Measurements from ENCODE around the gene LSM6. TPM values are rescaled to one million over a fixed set of nuclear protein-coding genes. Genes with fewer than 3 reads are reported as not detected.

LSM6 gene
- total and polyA plus RNA-seq, 4 donors, result 28.8 to 66.8 (median 43.8) TPM

DNA sequence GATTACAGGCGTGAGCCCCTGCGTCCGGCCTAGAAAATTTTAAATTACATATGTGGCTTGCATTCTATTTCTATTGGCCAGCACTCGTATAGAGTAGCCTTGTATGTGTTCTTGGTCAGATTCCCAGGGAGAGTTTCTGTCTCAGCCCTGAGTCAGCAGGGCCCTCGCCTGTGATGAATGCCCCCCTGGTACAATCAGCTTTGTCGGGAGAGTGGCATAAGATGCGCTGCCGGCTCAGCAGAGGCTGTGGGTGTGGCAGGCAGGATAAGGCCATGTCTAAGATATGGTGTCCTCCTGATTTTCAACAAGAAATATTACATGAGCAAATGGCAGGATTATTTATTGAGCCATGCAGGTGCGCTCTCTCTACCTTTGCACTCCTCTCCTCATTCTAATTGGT, 37.3 kb downstream of the LSM6 start:
- Histone ChIP-seq H3K27me3 (ENCODE audit: control insufficient read depth in 3 of 3, insufficient read depth in 3 of 3, low read length in 2 of 3) (no peaks in the 10 kb centered on the region), H3K27ac (ENCODE audit: low read depth in 1 of 2, low read length in 1 of 2) (no peak overlapping the region), H3K9me3 (ENCODE audit: control insufficient read depth in 4 of 4, insufficient read depth in 3 of 4, low read length in 3 of 4) (no peaks in the 10 kb centered on the region), H3K9ac (ENCODE audit: insufficient read depth in 1 of 2, low read length in 2 of 2) (no peak overlapping the region), H3K4me1 (ENCODE audit: control insufficient read depth in 5 of 5, insufficient read depth in 5 of 5, low read length in 5 of 5) (no peaks in the 10 kb centered on the region), H3K36me3 (ENCODE audit: control insufficient read depth in 4 of 4, insufficient read depth in 4 of 4, low read length in 4 of 4) (no peaks in the 10 kb centered on the region), H3K4me3 (no peak overlapping the region)
- no peak for TF ChIP-seq CTCF (IDR thresholded peaks at IDR 0.05; ENCODE audit: control extremely low read depth, extremely low read depth)
- WGBS, 2 donors, result 95% methylated on average over 9 of the region's 9 CpGs
- no peak for ATAC-seq (ENCODE audit: insufficient read depth, low FRiP score)
- DNase-seq, result no peak

- Histone ChIP-seq H3K27ac (ENCODE audit: low read depth in 1 of 2, low read length in 1 of 2) (no peak within 1 kb of the TSS), H3K4me3 (no peak within 1 kb of the TSS), H3K9me3 (ENCODE audit: control insufficient read depth in 4 of 4, insufficient read depth in 3 of 4, low read length in 3 of 4) (peaks cover 0 to 2% (median 0%) of the 10 kb centered on the region in 4 donors), H3K36me3 (ENCODE audit: control insufficient read depth in 4 of 4, insufficient read depth in 4 of 4, low read length in 4 of 4) (no peaks in the 10 kb centered on the region), H3K27me3 (ENCODE audit: control insufficient read depth in 3 of 3, insufficient read depth in 3 of 3, low read length in 2 of 3) (no peaks in the 10 kb centered on the region), H3K9ac (ENCODE audit: insufficient read depth in 1 of 2, low read length in 2 of 2) (no peak within 1 kb of the TSS), H3K4me1 (ENCODE audit: control insufficient read depth in 5 of 5, insufficient read depth in 5 of 5, low read length in 5 of 5) (no peaks in the 10 kb centered on the region)
- ATAC-seq (ENCODE audit: insufficient read depth, low FRiP score) (no peak), DNase-seq (no peak)
- no peak for TF ChIP-seq CTCF (IDR thresholded peaks at IDR 0.05; ENCODE audit: control extremely low read depth, extremely low read depth)
- WGBS, 2 donors, result 84% methylated on average over 5 of the region's 5 CpGs
Observed at GRCh38 chr4:146214238-146214637, 38.7 kb downstream of the LSM6 start, which contains the start of gene REELD1. TSS of gene REELD1 (plus strand) at chr4:146214538. CDS start at chr4:146216953, 2,415 bp downstream.

GRCh38 chr4:146222313-146222712, 46.8 kb downstream of the LSM6 start:
- TF ChIP-seq CTCF (IDR thresholded peaks at IDR 0.05; ENCODE audit: control extremely low read depth, extremely low read depth), result no peak
- ATAC-seq (ENCODE audit: insufficient read depth, low FRiP score), result peak; percentile 71
- Histone ChIP-seq H3K4me1 (ENCODE audit: control insufficient read depth in 5 of 5, insufficient read depth in 5 of 5, low read length in 5 of 5) (peaks cover 0 to 4% (median 0%) of the 10 kb centered on the region in 5 donors), H3K4me3 (peak overlapping the region; percentile 19), H3K9me3 (ENCODE audit: control insufficient read depth in 4 of 4, insufficient read depth in 3 of 4, low read length in 3 of 4) (peaks cover 0 to 2% (median 0%) of the 10 kb centered on the region in 4 donors), H3K27ac (ENCODE audit: low read depth in 1 of 2, low read length in 1 of 2) (peak overlapping the region in 1 of 2 donors; percentile 13), H3K9ac (ENCODE audit: insufficient read depth in 1 of 2, low read length in 2 of 2) (no peak overlapping the region), H3K36me3 (ENCODE audit: control insufficient read depth in 4 of 4, insufficient read depth in 4 of 4, low read length in 4 of 4) (no peaks in the 10 kb centered on the region), H3K27me3 (ENCODE audit: control insufficient read depth in 3 of 3, insufficient read depth in 3 of 3, low read length in 2 of 3) (no peaks in the 10 kb centered on the region)
- 59 to 85% methylated on average over 8 of the region's 8 CpGs for WGBS, 2 donors
- no peak for DNase-seq

Data from lung (tissue), 12 donors.